Measurements from ENCODE around the gene VSNL1.

Gene VSNL1

DNA sequence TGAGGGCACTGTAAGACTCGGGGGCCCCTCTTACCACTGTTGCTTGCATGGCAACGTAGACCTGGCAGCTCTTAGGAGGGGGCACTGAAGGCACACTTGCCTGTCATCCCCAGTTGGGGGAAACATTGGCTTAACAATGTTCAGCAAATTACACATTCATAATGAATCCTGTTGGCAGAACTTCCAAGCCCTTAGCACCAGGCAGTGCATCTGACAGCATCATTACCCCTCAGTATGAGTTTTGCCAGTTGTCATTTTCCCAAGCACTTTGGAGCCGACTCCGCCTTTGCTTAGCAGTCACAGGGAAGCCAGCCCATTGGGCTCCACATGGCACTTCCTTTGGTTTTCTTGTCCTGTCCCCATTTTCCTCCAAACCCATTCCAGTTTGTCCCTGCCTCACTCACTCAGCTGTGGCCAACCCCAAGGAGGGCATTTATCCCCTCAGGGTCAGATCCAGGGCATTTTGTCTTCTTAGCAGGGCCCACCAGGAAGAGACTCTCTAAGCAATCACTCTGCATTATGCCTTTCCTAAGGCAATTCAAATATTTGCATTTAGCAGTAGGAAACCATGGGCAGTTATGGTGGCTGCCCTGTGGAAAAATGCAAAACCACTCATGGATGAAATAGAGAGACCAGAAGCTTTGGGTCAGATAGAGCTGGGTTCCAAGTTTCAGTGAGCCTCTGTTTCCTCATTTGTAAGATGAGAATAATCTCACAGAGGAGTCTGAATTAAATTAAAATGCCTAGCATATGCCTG lies 73.9 kb downstream of the VSNL1 start:
- no peak for DNase-seq (ENCODE audit: low read depth)

DNA sequence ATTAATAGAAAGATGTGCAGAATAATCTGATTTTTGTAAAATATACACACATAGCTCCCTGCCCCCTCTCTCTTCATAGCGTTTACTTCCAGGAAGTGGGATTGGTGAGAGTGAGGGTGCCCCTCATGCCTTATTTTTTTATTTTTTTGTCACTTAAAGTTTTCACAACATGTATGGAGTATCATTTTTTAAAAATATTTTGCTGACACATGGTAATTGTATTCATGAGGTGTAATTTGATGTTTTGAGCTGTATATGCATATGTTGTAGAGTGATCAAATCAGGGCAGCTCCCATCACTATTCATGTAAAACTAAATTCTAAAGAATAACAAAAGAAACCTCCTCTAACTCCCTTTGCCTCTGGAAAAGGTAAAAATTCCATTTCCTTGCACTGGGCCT lies 74.7 kb downstream of the VSNL1 start:
- DNase-seq (ENCODE audit: low read depth): no peak

DNA sequence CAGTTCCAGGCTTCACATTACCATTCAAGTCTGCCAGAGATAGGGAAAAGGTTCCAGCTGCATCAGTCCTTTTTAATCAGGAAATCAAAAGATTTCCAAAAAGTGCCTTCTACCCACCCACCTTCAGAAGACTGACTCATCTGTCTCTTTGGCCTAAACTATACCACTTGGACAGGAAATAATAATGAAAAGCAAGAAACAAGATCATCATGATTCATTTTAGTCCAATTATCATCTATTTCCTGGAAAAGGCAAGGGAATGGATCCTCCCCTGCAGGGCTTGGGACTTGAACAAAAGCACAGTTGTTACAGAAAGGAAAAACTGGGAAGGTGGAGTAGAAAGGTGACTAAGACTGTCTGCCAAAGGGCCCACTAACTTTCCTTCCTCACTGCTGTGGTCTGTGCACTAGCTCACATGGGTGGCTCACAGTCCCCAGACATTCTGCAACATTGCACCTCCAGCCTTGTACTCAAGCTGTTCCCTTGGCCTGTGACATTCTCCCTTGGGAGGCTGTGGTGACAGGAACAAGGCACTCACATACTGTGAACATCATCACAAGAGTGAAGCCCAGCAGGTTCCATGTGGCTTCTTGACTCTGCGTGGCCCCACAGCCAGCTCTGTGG lies 75.3 kb downstream of the VSNL1 start:
- no peak for DNase-seq (ENCODE audit: low read depth)

DNA sequence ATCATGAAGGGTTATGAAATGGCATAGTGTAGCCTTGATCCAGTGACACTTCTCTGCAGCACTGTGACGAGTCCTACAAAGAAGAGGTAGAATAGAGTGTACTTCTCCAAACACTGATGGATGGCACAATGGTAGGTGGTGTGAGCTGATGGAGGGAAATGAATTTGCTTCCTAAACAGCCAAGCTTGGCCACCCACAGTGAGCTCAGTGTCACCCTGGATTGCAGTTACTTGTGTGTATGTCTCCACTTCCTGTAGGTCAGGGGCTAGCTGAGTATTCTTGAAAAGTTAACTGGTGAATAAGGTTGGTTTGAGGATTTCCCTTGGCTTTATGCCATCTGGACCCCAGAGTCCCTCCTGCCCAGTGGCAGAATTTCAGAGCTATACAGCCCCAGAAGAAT lies 75.9 kb downstream of the VSNL1 start:
- DNase-seq (ENCODE audit: low read depth): no peak

- DNase-seq (ENCODE audit: low read depth): no peak
Observed at GRCh38 chr2:17617516-17617915, 77.0 kb downstream of the VSNL1 start.

DNA sequence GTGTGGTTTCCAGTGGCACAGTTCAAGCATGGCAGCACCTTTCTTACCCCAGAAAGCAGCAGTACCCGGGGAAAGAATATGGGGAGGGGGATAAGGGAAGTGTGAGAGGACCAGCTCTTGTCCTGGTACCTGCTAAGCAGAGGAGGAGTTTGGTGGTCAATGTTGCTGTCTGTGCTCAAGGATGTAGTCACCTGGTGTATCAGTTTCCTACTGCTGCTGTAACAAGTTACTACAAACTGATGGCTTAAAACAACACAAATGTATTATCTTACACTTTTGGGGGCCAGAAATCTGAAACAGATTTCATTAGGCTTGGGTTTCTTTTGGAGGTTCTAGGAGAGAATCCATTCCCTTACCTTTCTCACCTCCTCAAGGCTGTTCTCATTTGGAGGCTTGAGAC lies 77.5 kb downstream of the VSNL1 start:
- DNase-seq (ENCODE audit: low read depth): no peak

- DNase-seq (ENCODE audit: low read depth): no peak
Observed at GRCh38 chr2:17620280-17620679, 79.8 kb downstream of the VSNL1 start.

DNA sequence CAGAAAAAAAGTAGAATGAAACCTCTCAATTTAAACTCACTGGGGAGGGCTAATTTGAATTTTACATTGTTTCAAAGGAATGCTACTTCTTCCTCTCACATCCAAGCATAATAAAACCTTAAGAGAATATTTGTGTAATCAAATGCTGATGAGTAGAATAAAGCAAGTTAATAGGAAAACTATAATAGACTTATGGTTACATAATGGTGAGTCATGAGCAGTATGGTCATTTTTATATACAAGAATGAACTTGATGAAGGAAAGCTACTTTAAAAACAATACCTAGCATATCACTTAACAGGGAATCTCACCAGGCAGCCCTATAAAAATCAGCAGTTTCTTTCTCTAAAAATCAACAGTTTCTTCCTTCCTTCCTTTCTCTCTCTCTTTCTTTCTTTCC lies 80.3 kb downstream of the VSNL1 start:
- no peak for DNase-seq (ENCODE audit: low read depth)

GRCh38 chr2:17621781-17622180 lies 81.3 kb downstream of the VSNL1 start:
- no peak for DNase-seq (ENCODE audit: low read depth)

DNA sequence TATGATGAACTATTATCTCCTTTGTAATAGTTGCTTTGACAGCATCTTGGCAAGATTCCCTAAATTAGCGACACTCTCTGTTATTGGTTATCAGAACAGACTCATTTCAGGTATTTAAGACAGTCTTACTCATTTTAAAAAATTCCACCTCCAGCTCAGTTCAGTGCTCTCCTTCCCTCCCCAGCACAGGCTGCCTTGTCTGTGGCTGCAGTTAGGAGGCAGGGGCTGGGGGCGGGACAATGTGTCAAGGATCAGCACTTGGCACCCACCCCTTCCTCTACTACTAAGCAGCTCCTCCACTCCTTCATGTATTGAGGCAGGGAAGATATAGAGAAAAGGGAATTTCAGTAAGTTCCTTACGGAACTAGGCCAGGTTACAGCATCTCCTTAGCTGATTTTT lies 85.0 kb downstream of the VSNL1 start:
- no peak for DNase-seq (ENCODE audit: low read depth)

DNA sequence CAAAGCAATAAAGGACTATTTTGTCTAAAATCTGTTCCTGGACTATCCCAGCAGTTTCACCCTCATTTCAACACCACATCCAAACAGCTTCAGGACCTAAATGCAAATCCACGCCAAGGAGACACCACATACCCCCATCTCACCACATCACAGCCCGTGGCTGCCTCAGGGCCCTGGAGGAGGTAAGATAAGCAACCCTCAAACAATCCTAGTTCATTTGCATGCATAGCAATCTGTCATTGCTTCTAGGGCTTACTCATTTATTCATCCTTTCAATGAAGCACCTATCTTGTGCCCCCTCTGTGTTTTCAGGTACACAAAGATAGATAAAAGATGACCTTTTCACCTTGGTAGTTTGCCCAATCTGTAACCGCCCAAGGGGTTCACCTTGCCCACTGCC lies 86.5 kb downstream of the VSNL1 start:
- no peak for DNase-seq (ENCODE audit: low read depth)

DNA sequence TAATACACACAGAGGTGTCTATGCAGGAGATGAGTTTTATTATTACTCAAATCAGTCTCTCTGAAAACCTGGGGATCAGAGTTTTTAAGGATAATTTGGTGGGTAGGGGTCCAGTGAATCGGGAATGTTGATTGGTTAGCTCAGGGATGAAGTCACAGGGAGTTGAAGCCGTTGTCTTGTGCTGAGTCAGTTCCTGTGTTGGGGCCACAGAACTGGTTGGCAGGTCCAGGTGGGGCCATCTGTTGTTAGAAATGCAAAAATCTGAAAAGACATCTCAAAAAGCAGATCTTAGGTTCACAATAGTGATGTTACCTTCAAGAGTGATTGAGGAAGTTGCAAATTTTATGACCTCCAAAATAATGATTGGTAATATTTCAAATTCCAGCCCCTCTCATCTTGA lies 86.9 kb downstream of the VSNL1 start:
- no peak for DNase-seq (ENCODE audit: low read depth)

DNA sequence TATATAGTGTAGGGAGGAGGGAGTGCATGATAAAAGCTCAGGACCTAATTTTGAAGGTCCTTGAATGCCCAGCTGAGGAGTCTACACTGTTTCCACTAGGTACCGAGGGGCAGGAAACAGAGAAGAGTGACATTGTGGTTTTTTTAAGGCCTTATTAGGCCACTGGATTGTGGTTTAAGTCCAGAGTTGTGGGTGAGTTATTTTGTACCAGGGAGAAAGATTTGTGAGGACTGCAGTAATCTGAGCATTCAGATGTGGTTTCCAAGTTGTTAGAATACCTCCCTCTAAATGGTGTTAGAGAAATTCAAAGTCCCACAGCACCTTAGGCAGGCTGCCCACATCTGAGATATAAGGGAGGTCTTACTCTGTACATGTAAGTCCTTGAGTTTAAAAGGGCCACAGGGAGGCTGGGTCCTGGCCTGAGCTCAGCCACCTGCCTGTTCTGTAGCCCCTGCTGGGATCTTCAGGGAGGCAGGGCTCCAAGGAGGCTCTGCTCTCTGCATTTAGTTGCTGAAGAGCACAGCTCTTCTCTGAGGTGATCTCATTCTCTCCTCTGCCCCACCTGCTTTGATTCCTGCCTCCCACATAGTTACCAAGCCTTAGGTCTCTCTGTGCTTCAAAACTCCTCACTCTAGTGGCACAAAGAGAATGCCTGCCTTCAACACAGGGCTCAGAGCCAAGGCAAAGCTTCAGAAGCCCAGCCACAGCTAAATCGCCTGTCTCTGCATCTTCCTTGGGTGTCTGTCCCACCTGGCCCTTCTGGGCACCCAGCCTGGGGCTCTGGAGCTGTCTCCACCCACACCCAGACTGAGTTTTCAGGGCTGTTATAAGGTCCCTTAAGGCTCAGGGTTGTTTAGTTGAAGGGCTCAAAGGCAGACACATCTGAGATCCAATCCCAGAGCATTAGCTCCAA lies 88.1 kb downstream of the VSNL1 start:
- DNase-seq (ENCODE audit: low read depth): no peak

GRCh38 chr2:17630089-17630488 lies 89.6 kb downstream of the VSNL1 start:
- no peak for DNase-seq (ENCODE audit: low read depth)

DNA sequence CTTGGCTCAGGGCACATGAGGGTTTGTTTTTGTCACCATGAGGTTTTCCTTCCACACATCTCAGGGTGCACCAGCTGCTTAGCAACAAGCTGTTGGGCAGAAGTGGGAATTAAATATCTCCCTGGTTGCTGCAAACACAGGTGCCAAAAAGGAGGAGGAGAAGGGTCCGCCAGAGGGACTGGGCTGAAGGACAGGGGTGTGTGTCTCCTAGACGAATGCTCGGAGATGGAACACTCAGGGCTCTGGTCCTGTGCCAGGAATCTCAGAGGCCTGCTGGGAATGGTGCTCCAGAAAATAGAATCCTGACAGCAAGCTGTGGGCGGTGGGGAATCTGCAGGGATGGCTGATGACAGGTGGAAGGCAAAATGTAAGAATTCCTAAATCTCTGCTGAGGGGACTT lies 94.5 kb downstream of the VSNL1 start:
- DNase-seq (ENCODE audit: low read depth): no peak

DNA sequence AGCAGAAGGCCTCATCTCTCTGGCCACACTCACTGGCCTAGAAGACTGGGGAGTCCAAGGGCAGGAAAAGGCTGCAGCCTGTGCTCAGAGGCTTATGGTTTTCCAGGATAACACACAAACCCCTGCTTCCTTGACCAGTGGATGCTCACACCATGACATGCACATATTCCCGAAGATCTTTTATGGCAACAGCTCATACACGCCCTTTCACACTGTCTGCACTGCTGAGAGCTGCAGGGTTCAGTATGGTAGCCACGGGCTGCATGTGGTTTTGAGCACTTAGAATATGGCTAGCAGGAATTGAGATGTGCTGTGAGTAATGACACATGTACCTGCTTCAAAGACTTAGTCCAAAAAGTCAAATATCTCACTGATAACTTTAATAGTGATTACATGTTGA lies 95.8 kb downstream of the VSNL1 start:
- DNase-seq (ENCODE audit: low read depth): no peak

DNA sequence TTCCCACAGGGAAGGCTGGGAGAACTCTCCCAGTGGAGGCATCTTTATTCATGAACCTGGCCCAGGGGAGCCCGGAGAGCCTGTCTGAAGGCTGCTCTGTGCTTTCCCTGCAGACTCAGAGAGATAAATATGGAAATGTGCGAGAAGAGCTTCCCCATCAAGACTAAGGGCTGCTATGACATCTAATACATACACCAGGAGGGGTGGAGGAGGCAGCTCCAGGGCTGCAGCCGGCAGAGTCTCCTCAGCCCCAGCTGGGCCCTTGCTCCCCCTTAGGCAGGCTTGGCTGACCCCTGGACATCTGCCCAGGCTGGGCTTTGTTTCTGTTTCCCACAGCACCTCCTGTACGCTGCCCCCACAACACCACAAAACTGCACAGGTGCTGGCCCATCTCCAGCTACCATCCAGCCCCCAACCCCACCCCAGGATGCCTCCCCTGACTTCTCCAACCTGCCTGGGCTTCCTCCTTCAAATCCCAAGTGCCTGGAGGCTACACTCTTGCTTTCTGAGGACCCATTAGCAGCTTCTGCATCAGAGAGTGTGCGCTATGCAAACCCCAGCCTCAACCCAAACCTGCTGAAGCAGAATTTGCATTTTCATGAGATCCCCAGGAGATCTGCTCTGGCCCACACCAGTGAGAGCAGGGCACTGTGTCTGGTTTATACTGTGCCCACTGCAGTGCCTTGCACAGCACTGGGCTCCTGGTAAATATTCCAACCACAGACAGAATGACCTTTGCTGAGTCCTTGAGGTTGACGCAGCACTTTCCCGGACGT lies 96.8 kb downstream of the VSNL1 start:
- no peak for DNase-seq (ENCODE audit: low read depth)

DNA sequence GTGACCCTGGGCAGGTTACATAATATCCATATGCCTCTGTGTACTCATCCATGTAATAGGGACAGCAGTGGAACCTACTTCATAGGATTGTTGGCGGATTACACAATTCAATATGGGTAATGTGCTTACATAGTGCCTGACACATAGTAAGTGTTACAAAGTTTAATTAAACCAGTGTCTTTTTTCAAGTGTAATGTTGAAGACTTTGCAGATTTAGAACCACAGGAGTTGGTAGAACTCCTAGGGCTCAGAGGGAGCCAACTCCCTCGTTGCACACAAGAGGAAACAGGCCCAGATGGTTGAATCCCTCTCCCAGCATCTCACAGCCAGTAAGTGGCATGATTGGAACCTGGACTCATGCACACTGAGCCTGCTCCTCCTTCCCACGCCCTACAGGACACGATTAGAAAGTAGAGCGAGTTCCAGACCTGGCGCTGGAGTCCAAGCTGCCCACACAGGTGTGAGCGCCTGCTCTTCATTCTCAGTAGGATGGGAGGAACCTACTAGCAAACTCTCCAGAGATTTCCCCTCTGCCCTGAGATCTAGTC lies 97.8 kb downstream of the VSNL1 start:
- DNase-seq (ENCODE audit: low read depth): no peak

- no peak for DNase-seq (ENCODE audit: low read depth)
Observed at GRCh38 chr2:17640406-17640805, 99.9 kb downstream of the VSNL1 start.

DNA sequence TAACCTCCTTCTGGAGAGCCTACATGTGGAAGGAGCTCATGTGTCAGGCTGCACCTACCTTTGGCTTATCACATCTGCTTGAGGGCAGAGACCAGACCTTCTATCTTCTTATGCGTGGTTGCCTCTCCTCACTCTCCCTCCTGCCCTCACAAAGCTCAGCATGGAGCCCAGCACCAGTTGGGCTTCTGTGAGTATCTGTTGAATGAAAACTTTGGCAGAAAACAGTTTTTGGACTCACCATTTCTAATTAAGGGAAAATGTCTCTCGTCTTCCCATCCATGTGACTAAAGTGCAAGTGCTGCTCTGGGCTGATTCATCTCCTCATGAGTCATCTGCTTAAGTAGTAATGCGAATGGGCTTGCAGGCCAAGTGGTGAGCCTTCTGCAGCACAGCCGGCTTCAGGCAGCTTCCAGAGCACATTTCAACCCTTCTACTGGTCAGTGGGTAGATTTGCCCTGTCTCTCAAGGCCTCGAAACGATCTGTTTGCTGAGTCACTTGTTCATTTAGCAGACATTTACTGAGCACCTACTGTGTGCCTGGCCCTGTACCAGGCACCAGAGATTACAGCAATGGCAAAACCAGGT lies 102.6 kb downstream of the VSNL1 start:
- no peak for DNase-seq (ENCODE audit: low read depth)

DNA sequence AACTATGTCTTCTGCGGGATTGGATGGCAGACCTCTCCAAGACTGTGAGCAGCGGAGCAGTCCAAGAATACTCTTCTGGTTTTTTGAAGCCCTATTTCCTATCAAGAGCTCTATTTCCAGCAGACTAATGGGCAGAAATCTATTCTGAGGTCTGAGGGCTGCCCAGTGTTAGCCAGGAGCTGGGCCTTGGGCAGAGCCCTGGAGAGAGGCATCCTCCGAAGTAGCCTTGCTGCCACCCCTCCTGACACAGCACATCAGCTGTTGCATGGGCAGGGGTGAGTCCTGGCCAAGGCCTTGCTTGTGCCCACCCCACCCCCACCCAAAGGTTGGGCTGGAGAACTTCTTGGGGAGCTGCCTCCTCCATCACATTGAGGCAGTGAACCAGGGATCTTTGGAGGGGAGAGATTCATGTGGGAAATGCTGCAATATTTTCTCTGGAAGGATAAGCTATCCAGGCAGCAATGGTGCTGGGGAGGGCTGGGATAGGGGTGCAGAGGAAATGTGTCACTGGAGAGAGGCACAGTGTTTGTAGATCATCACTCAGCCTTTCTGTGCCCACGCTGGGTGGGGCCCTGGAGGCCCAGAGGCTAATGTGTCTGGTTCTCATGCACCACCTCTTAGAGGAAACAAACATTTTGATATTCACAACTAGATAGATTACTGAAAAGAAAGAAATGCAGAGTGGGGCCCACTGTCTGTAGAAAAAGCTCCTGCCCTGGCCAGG lies 104.7 kb downstream of the VSNL1 start:
- DNase-seq (ENCODE audit: low read depth): no peak

All from stimulated activated CD8-positive, alpha-beta memory T cell treated with anti-CD3 and anti-CD28 coated beads, Interleukin-12 subunit alpha, Interleukin-12 subunit beta, amount 100 ng/mL, for 4 hours (primary cell).